ENCODE measurements around the gene MYOD1. TPM values are rescaled to one million over a fixed set of nuclear protein-coding genes. Genes with fewer than 3 reads are reported as not detected.

The MYOD1 gene
- total RNA-seq, 4 donors from 2014 or later = not detected

GRCh38 chr11:17691976-17692375, 27.4 kb upstream of the MYOD1 start:
- Histone ChIP-seq H3K9me3 (no peaks in the 10 kb centered on the region), H3K27ac (replicated peaks in 1 of 4) (no peak overlapping the region), H3K27me3 (peaks cover 0 to 57% (median 16%) of the 10 kb centered on the region in 4 donors), H3K4me3 (no peak overlapping the region), H3K36me3 (no peaks in the 10 kb centered on the region), H3K4me1 (peaks cover 0 to 7% (median 0%) of the 10 kb centered on the region in 4 donors)
- no peak for DNase-seq (ENCODE audit: extremely low spot score)
- TF ChIP-seq EP300 (IDR thresholded peaks at IDR 0.05) (no peak), CTCF (IDR thresholded peaks at IDR 0.05) (no peak), POLR2A (IDR thresholded peaks at IDR 0.05; ENCODE audit: low read depth) (no peak), POLR2AphosphoS5 (IDR thresholded peaks at IDR 0.05) (no peak)
- WGBS = 59% methylated on average over 10 of the region's 10 CpGs
- intact Hi-C loops (cut with DNase I) = no loop called here

DNA sequence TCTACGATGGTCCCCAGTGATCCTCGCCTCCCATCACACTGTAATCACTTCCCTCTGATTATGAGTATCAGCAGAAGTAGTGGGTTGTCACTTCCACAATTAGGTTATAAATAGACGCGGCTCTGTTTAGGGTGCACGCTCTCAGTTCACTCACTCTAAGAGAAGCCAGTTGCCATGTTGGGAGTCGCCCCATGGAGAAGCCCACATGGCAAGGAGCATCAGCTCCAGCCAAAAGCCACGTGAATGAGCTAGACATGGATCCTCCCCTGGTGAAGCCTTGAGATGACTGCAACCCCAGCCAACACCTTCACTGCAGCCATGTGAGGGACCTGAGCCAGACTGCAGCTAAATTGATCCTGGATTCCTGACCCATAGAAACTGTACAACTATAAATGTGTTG, 26.4 kb upstream of the MYOD1 start:
- Histone ChIP-seq H3K27me3 (peaks cover 0 to 64% (median 16%) of the 10 kb centered on the region in 4 donors), H3K4me1 (peaks cover 0 to 7% (median 0%) of the 10 kb centered on the region in 4 donors), H3K9me3 (no peaks in the 10 kb centered on the region), H3K4me3 (no peak overlapping the region), H3K27ac (replicated peaks in 1 of 4) (no peak overlapping the region), H3K36me3 (no peaks in the 10 kb centered on the region)
- no peak for TF ChIP-seq POLR2A (IDR thresholded peaks at IDR 0.05; ENCODE audit: low read depth)
- no peak for TF ChIP-seq EP300 (IDR thresholded peaks at IDR 0.05)
- no peak for TF ChIP-seq CTCF (IDR thresholded peaks at IDR 0.05)
- no peak for TF ChIP-seq POLR2AphosphoS5 (IDR thresholded peaks at IDR 0.05)
- intact Hi-C loops (cut with DNase I) = no loop called here
- no peak for DNase-seq (ENCODE audit: extremely low spot score)
- WGBS = 75% methylated on average over 7 of the region's 7 CpGs

- Histone ChIP-seq H3K9me3 (no peaks in the 10 kb centered on the region), H3K36me3 (no peaks in the 10 kb centered on the region), H3K27ac (replicated peaks in 1 of 4) (no peak overlapping the region), H3K27me3 (peaks cover 0 to 58% (median 16%) of the 10 kb centered on the region in 4 donors), H3K4me3 (no peak overlapping the region), H3K4me1 (peaks cover 0 to 7% (median 0%) of the 10 kb centered on the region in 4 donors)
- no peak for TF ChIP-seq POLR2A (IDR thresholded peaks at IDR 0.05; ENCODE audit: low read depth)
- TF ChIP-seq POLR2AphosphoS5 (IDR thresholded peaks at IDR 0.05) = no peak
- no peak for TF ChIP-seq CTCF (IDR thresholded peaks at IDR 0.05)
- no peak for TF ChIP-seq EP300 (IDR thresholded peaks at IDR 0.05)
- 62% methylated on average over 4 of the region's 4 CpGs for WGBS
- intact Hi-C loops (cut with DNase I) = no loop called here
- DNase-seq (ENCODE audit: extremely low spot score) = no peak
Observed at GRCh38 chr11:17693531-17693930, 25.8 kb upstream of the MYOD1 start.

DNA sequence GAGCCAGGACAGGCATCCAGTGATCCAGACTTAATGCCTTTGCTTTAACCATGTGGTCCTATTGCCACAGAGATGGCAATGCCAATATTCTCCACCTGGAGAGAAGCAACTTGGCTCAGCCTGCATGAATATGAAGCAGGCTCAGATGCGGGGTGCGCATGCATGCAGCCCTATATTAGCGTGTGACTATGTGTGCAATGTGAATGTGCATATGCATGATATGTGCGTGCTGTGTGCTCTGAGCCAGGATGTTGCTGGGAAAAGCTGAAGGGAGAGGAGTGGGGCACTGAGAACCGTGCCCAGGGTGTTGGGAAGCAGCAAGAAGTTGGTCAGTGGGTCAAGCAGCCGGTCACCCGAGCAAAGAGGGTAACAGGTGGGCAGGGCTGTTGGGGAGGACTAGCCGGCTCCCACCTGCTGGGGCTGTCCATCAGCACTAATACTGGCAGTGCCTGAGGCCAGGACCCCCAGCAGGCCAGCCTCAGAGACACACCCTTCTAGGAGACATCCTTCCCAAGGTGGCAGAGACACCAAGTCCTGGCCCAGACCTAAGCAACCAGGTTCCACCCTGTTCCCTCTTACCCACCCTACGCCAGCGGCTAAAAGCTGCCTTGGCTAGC, 24.8 kb upstream of the MYOD1 start:
- DNase-seq (ENCODE audit: extremely low spot score) = no peak
- intact Hi-C loops (cut with DNase I) = no loop called here

More for the DNA sequence above, 24.8 kb upstream of the MYOD1 start:
- Histone ChIP-seq H3K27me3 (peaks cover 0 to 56% (median 16%) of the 10 kb centered on the region in 4 donors), H3K27ac (replicated peaks in 1 of 4) (no peak overlapping the region), H3K9me3 (no peaks in the 10 kb centered on the region), H3K36me3 (no peaks in the 10 kb centered on the region), H3K4me1 (peaks cover 0 to 7% (median 0%) of the 10 kb centered on the region in 4 donors), H3K4me3 (no peak overlapping the region)
- no peak for TF ChIP-seq CTCF (IDR thresholded peaks at IDR 0.05)
- TF ChIP-seq EP300 (IDR thresholded peaks at IDR 0.05) = no peak
- TF ChIP-seq POLR2AphosphoS5 (IDR thresholded peaks at IDR 0.05) = no peak
- no peak for TF ChIP-seq POLR2A (IDR thresholded peaks at IDR 0.05; ENCODE audit: low read depth)
- WGBS = 92% methylated on average over 10 of the region's 10 CpGs

Data from esophagus muscularis mucosa (tissue), 4 donors.